ENCODE measurements around the gene THY1. TPM values are rescaled to one million over a fixed set of nuclear protein-coding genes. Genes with fewer than 3 reads are reported as not detected.

Gene THY1
- total RNA-seq, 1 experiment from 2014 or later, result 1.1 TPM

- Histone ChIP-seq H3K27ac (ENCODE audit: low read depth, low read length) (no peak overlapping the region), H3K79me2 (ENCODE audit: insufficient read depth, low read length) (no peaks in the 10 kb centered on the region), H3K9me2 (ENCODE audit: insufficient read depth) (no peaks in the 10 kb centered on the region), H3K27me3 (ENCODE audit: insufficient read depth, low read length) (no peaks in the 10 kb centered on the region), H3K9ac (ENCODE audit: low read length) (no peak overlapping the region), H3K4me3 (replicated peaks in 1 of 2; ENCODE audit: low read depth in 1 of 2, low read length in 2 of 2) (no peak overlapping the region), H3K4me1 (ENCODE audit: control insufficient read depth in 1 of 2, insufficient read depth in 2 of 2, low read length in 2 of 2) (peaks cover 35 to 42% of the 10 kb centered on the region in 2 experiments), H4K20me1 (ENCODE audit: insufficient read depth) (no peaks in the 10 kb centered on the region), H3K36me3 (ENCODE audit: control insufficient read depth in 1 of 2, insufficient read depth in 2 of 2, low read length in 2 of 2) (no peaks in the 10 kb centered on the region), H2AFZ (ENCODE audit: low read depth, low read length, poor library complexity, severe bottlenecking) (no peak overlapping the region), H3K9me3 (ENCODE audit: control insufficient read depth in 1 of 2, insufficient read depth in 1 of 2, low read depth in 1 of 2, low read length in 2 of 2) (no peaks in the 10 kb centered on the region), H3K4me2 (ENCODE audit: low read length) (no peak overlapping the region)
- ATAC-seq (no peak), DNase-seq (ENCODE audit: low read depth, low spot score) (no peak)
- BruUV-seq (replicated peaks), result no TSS peak
- intact Hi-C loops (cut with micrococcal nuclease), result no loop called here
- ChIA-PET RAD21 (ENCODE audit: low non-redundant PET in 1 of 2, low total read pairs in 2 of 2, uncharacterized antibody in 2 of 2, unreplicated experiment in 2 of 2) (interaction anchor here in 1 of 2 experiments (1.0 kb wide), 1 partner anchor 15 kb away, joined by 3 read pairs; no protein-coding TSS in a partner anchor), CTCF (interaction anchor here (0.8 to 7.5 kb wide), 6 partner anchors 10 to 339 kb away, joined by 3 to 54 read pairs (median 8); partner anchors contain the start of gene USP2), POLR2A (interaction anchor here (0.9 to 1.2 kb wide), 2 partner anchors 10 kb away, joined by 3 read pairs; no protein-coding TSS in a partner anchor)
- TF ChIP-seq MAX (IDR thresholded peaks at IDR 0.05), result no peak
Measured at GRCh38 chr11:119371067-119371601, 51.8 kb downstream of the THY1 start.

- Histone ChIP-seq H3K4me2 (ENCODE audit: low read length) (no peak overlapping the region), H3K79me2 (ENCODE audit: insufficient read depth, low read length) (no peaks in the 10 kb centered on the region), H3K4me1 (ENCODE audit: control insufficient read depth in 1 of 2, insufficient read depth in 2 of 2, low read length in 2 of 2) (peaks cover 35 to 42% of the 10 kb centered on the region in 2 experiments), H3K9me2 (ENCODE audit: insufficient read depth) (no peaks in the 10 kb centered on the region), H3K4me3 (replicated peaks in 1 of 2; ENCODE audit: low read depth in 1 of 2, low read length in 2 of 2) (no peak overlapping the region), H3K36me3 (ENCODE audit: control insufficient read depth in 1 of 2, insufficient read depth in 2 of 2, low read length in 2 of 2) (no peaks in the 10 kb centered on the region), H2AFZ (ENCODE audit: low read depth, low read length, poor library complexity, severe bottlenecking) (no peak overlapping the region), H4K20me1 (ENCODE audit: insufficient read depth) (no peaks in the 10 kb centered on the region), H3K27ac (ENCODE audit: low read depth, low read length) (no peak overlapping the region), H3K9me3 (ENCODE audit: control insufficient read depth in 1 of 2, insufficient read depth in 1 of 2, low read depth in 1 of 2, low read length in 2 of 2) (no peaks in the 10 kb centered on the region), H3K9ac (ENCODE audit: low read length) (no peak overlapping the region), H3K27me3 (ENCODE audit: insufficient read depth, low read length) (no peaks in the 10 kb centered on the region)
- intact Hi-C loops (cut with micrococcal nuclease), result no loop called here
- no TSS peak for BruUV-seq (replicated peaks)
- ChIA-PET POLR2A (interaction anchor here (0.9 kb wide), 1 partner anchor 9 kb away, joined by 3 read pairs; no protein-coding TSS in a partner anchor), RAD21 (ENCODE audit: low non-redundant PET in 1 of 2, low total read pairs in 2 of 2, uncharacterized antibody in 2 of 2, unreplicated experiment in 2 of 2) (no interaction called here), CTCF (interaction anchor here (1.4 to 7.5 kb wide), 3 partner anchors 10 to 19 kb away, joined by 3 to 54 read pairs (median 11); partner anchors contain the start of gene USP2)
- ATAC-seq, result no peak
- DNase-seq (ENCODE audit: low read depth, low spot score), result no peak
- TF ChIP-seq FOSL1 (IDR thresholded peaks at IDR 0.05; ENCODE audit: low read depth), result no peak
- no peak for TF ChIP-seq ZFX (IDR thresholded peaks at IDR 0.05)
- TF ChIP-seq SRF (IDR thresholded peaks at IDR 0.05; ENCODE audit: low read depth), result no peak
- no peak for TF ChIP-seq CBX3 (IDR thresholded peaks at IDR 0.05; ENCODE audit: low read depth)
- no peak for TF ChIP-seq MAX (IDR thresholded peaks at IDR 0.05)
- TF ChIP-seq ELF1 (IDR thresholded peaks at IDR 0.05; ENCODE audit: borderline replicate concordance, low read depth), result no peak
- TF ChIP-seq YY1 (IDR thresholded peaks at IDR 0.05; ENCODE audit: extremely low read depth, insufficient replicate concordance, low read depth, low read length), result no peak
- TF ChIP-seq SP1 (IDR thresholded peaks at IDR 0.05; ENCODE audit: low read depth), result no peak
- no peak for TF ChIP-seq ZNF274 (IDR thresholded peaks at IDR 0.05; ENCODE audit: low read depth, low read length)
- no peak for TF ChIP-seq CTCF (IDR thresholded peaks at IDR 0.05 in 2 of 3, conservative IDR thresholded peaks at IDR 0.05 in 1 of 3; ENCODE audit: borderline replicate concordance in 1 of 3, insufficient read depth in 1 of 3, low read depth in 2 of 3, low read length in 2 of 3)
- no peak for TF ChIP-seq SIN3A (IDR thresholded peaks at IDR 0.05; ENCODE audit: low read depth)
- no peak for TF ChIP-seq EZH2phosphoT487 (IDR thresholded peaks at IDR 0.05; ENCODE audit: borderline replicate concordance)
- TF ChIP-seq JUND (IDR thresholded peaks at IDR 0.05), result no peak
- no peak for TF ChIP-seq POLR2AphosphoS5 (IDR thresholded peaks at IDR 0.05; ENCODE audit: low read depth, low read length)
- no peak for TF ChIP-seq EGR1 (IDR thresholded peaks at IDR 0.05; ENCODE audit: low read depth)
Measured at GRCh38 chr11:119370486-119371046, 52.4 kb downstream of the THY1 start.
